MCF 10A (cell line): ENCODE results near the gene MLLT10. TPM values are rescaled to one million over a fixed set of nuclear protein-coding genes. Genes with fewer than 3 reads are reported as not detected.
A peak's percentile ranks its signal among the peaks of the same experiment; 100 is the strongest.

Source experiments
- BruUV-seq: library from RNA; stranded (reverse); fragments of 400-500 nt; replicated peaks from 2 replicates; lab custom pipeline; 2021; lab: Mats Ljungman, UMichigan
- CTCF ChIA-PET: fragments of 300-600 bp; sonication (Branson Sonifier 250); formaldehyde crosslinking; extraction: SDS; loops from one replicate; lab custom pipeline; 2021; ENCODE audit warnings: antibody characterized with exemption, inconsistent platforms; lab: Yijun Ruan, JAX
- POLR2A ChIA-PET: fragments of 300-600, 350-650 bp; sonication (Branson Sonifier 250); formaldehyde crosslinking; extraction: SDS; loops from one replicate; lab custom pipeline; 2020; ENCODE audit warnings: antibody characterized with exemption, inconsistent platforms; lab: Yijun Ruan, JAX
- DNase-seq: peaks from one replicate; pipeline ENCODE4 v3.0.0-alpha.2; 2018; ENCODE audit not compliant: unreplicated experiment
- H3K27ac Mint-ChIP-seq: one replicate; pipeline ENCODE4 v1.8.0; 2022; ENCODE audit warnings: mild to moderate bottlenecking, low read depth, mixed read lengths; ENCODE audit not compliant: unreplicated experiment
- H3K27me3 Mint-ChIP-seq: one replicate; pipeline ENCODE4 v1.8.0; 2022; ENCODE audit warnings: mixed read lengths; ENCODE audit not compliant: insufficient read depth, unreplicated experiment
- H3K36me3 Mint-ChIP-seq: one replicate; pipeline ENCODE4 v1.8.0; 2022; ENCODE audit warnings: mild to moderate bottlenecking, moderate library complexity, mixed read lengths; ENCODE audit not compliant: insufficient read depth, unreplicated experiment
- H3K4me1 Mint-ChIP-seq: one replicate; pipeline ENCODE4 v1.8.0; 2022; ENCODE audit warnings: mixed read lengths; ENCODE audit not compliant: insufficient read depth, unreplicated experiment
- H3K4me3 Mint-ChIP-seq: one replicate; pipeline ENCODE4 v1.8.0; 2022; ENCODE audit warnings: mild to moderate bottlenecking, moderate library complexity, mixed read lengths; ENCODE audit not compliant: unreplicated experiment
- H3K9me3 Mint-ChIP-seq: one replicate; pipeline ENCODE4 v1.8.0; 2022; ENCODE audit warnings: mixed read lengths; ENCODE audit not compliant: unreplicated experiment
- CTCF ChIP-seq: fragments of 200-600 bp; IDR thresholded peaks from one replicate; pipeline ENCODE4 v1.8.0; 2022; ENCODE audit warnings: antibody characterized with exemption, mild to moderate bottlenecking; ENCODE audit not compliant: unreplicated experiment
- intact Hi-C: fragments of 100-400 bp; cut with micrococcal nuclease; formaldehyde crosslinking; loops from 2 replicates; pipeline ENCODE4 v1.14.1; 2022
- total RNA-seq: library from RNA; stranded (reverse); gene quantifications from 2 replicates; pipeline ENCODE4 v1.2.3, GENCODE V29; 2022

The MLLT10 gene
- total RNA-seq, 1 experiment from 2014 or later = 47.5 TPM

GRCh38 chr10:21677551-21677950 lies 143.5 kb downstream of the MLLT10 start:
- Mint-ChIP-seq H3K9me3 (no peaks in the 10 kb centered on the region), H3K4me1 (peaks cover 10% of the 10 kb centered on the region), H3K27me3 (no peaks in the 10 kb centered on the region), H3K4me3 (no peak overlapping the region), H3K36me3 (peaks cover 44% of the 10 kb centered on the region), H3K27ac (no peak overlapping the region)
- CTCF ChIA-PET = no interaction called here
- BruUV-seq = no TSS peak
- POLR2A ChIA-PET = interaction anchor here (0.8 to 1.7 kb wide), 4 partner anchors 10 to 47 kb away, joined by 3 to 4 read pairs (median 4); no protein-coding TSS in a partner anchor
- no peak for TF ChIP-seq CTCF
- intact Hi-C loops = no loop called here
- DNase-seq = no peak

- no peak overlapping the region for H3K4me3 Mint-ChIP-seq
- H3K4me1 Mint-ChIP-seq = no peaks in the 10 kb centered on the region
- no TSS peak for BruUV-seq
- DNase-seq = no peak
- no peaks in the 10 kb centered on the region for H3K9me3 Mint-ChIP-seq
- peaks cover 30% of the 10 kb centered on the region for H3K36me3 Mint-ChIP-seq
- CTCF ChIA-PET = interaction anchor here (0.6 kb wide), 1 partner anchor 1400 kb away, joined by 3 read pairs; no protein-coding TSS in a partner anchor
- POLR2A ChIA-PET = interaction anchor here (0.7 kb wide), 1 partner anchor 44 kb away, joined by 3 read pairs; no protein-coding TSS in a partner anchor
- intact Hi-C loops = no loop called here
- H3K27ac Mint-ChIP-seq = no peak overlapping the region
- no peaks in the 10 kb centered on the region for H3K27me3 Mint-ChIP-seq
- TF ChIP-seq CTCF = no peak
Measured at GRCh38 chr10:21681156-21681555, 147.1 kb downstream of the MLLT10 start.

GRCh38 chr10:21687266-21688008 lies 153.4 kb downstream of the MLLT10 start:
- Mint-ChIP-seq H3K27ac (peak overlapping the region; percentile 95), H3K9me3 (no peaks in the 10 kb centered on the region), H3K4me3 (peak overlapping the region; percentile 16), H3K4me1 (peaks cover 23% of the 10 kb centered on the region), H3K36me3 (peaks cover 38% of the 10 kb centered on the region), H3K27me3 (no peaks in the 10 kb centered on the region)
- no peak for TF ChIP-seq CTCF
- POLR2A ChIA-PET = interaction anchor here (0.6 to 1.6 kb wide), 4 partner anchors 9 to 13 kb away, joined by 3 read pairs; no protein-coding TSS in a partner anchor
- intact Hi-C loops = no loop called here
- CTCF ChIA-PET = no interaction called here
- DNase-seq = no peak
- TSS peak; percentile 99 for BruUV-seq

GRCh38 chr10:21688009-21688332 lies 153.9 kb downstream of the MLLT10 start:
- peaks cover 24% of the 10 kb centered on the region for H3K4me1 Mint-ChIP-seq

More at GRCh38 chr10:21688009-21688332, 153.9 kb downstream of the MLLT10 start:
- CTCF ChIA-PET = no interaction called here
- BruUV-seq = TSS peak; percentile 83
- DNase-seq = no peak
- peaks cover 41% of the 10 kb centered on the region for H3K36me3 Mint-ChIP-seq
- H3K4me3 Mint-ChIP-seq = peak overlapping the region; percentile 16
- POLR2A ChIA-PET = interaction anchor here (0.7 to 1.6 kb wide), 2 partner anchors 9 to 14 kb away, joined by 3 read pairs; no protein-coding TSS in a partner anchor
- H3K27ac Mint-ChIP-seq = peak overlapping the region; percentile 95
- intact Hi-C loops = no loop called here
- no peak for TF ChIP-seq CTCF
- H3K27me3 Mint-ChIP-seq = no peaks in the 10 kb centered on the region
- no peaks in the 10 kb centered on the region for H3K9me3 Mint-ChIP-seq
